HL-60 (cell line): Measurements from ENCODE around the gene MGAT4C.

Experiments used
- GABPA ChIP-seq: IDR thresholded peaks from 2 replicates; pipeline ENCODE4 v1.6.1; 2012; ENCODE audit warnings: low read depth
- POLR2AphosphoS5 ChIP-seq: IDR thresholded peaks from 2 replicates; pipeline ENCODE4 v1.6.1; 2012; ENCODE audit warnings: low read depth
- TF ChIP-seq, protein P1 (sequence below): IDR thresholded peaks from one replicate; pipeline ENCODE4 v1.5.1; 2011; ENCODE audit warnings: low read length, control low read depth, inconsistent platforms; ENCODE audit not compliant: insufficient read depth

DNA sequence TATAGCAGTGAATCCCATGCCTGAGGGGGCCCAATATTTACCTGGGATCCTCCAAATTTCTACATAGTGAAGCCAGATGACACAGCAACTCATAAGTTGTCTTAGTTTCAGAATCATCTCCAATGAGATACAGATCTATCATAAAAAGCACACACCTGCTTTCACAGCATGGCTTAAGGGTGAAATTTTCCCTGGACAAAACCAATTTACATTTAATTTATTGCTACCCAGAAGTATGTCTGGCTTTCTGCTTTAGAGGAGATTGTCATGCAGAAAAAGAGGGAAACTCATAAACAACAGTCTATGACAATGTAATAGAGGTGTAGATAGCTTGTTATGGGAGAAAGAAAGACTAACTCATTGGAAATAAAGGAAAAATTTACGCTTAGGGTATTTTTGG is 113.0 kb downstream of the MGAT4C start:
- TF ChIP-seq GABPA (no peak), POLR2AphosphoS5 (no peak)
- TF ChIP-seq, protein P1, sequence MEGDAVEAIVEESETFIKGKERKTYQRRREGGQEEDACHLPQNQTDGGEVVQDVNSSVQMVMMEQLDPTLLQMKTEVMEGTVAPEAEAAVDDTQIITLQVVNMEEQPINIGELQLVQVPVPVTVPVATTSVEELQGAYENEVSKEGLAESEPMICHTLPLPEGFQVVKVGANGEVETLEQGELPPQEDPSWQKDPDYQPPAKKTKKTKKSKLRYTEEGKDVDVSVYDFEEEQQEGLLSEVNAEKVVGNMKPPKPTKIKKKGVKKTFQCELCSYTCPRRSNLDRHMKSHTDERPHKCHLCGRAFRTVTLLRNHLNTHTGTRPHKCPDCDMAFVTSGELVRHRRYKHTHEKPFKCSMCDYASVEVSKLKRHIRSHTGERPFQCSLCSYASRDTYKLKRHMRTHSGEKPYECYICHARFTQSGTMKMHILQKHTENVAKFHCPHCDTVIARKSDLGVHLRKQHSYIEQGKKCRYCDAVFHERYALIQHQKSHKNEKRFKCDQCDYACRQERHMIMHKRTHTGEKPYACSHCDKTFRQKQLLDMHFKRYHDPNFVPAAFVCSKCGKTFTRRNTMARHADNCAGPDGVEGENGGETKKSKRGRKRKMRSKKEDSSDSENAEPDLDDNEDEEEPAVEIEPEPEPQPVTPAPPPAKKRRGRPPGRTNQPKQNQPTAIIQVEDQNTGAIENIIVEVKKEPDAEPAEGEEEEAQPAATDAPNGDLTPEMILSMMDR, result no peak
